ENCODE measurements around the gene CFAP65. TPM values are rescaled to one million over a fixed set of nuclear protein-coding genes. Genes with fewer than 3 reads are reported as not detected.

Gene CFAP65
- total RNA-seq, 1 experiment from 2014 or later = not detected

GRCh38 chr2:219057709-219058540 lies 16.6 kb upstream of the CFAP65 start:
- H3K9me2 ChIP-seq (replicated peaks; ENCODE audit: insufficient read depth, low read length) = no peaks in the 10 kb centered on the region
- H3K4me3 ChIP-seq (ENCODE audit: low read length) = no peak overlapping the region
- DNase-seq = peak; percentile 89
- H2AFZ ChIP-seq (ENCODE audit: low read length) = no peak overlapping the region
- H3K27ac ChIP-seq (ENCODE audit: low read length) = no peak overlapping the region
- no peaks in the 10 kb centered on the region for H3K4me1 ChIP-seq (ENCODE audit: low read length)
- H3K9me3 ChIP-seq (ENCODE audit: low read length) = no peaks in the 10 kb centered on the region
- H4K20me1 ChIP-seq (ENCODE audit: insufficient read depth, low read depth, low read length) = no peaks in the 10 kb centered on the region
- H3K79me2 ChIP-seq (ENCODE audit: low read length) = no peaks in the 10 kb centered on the region
- H3K27me3 ChIP-seq (ENCODE audit: low read length) = no peaks in the 10 kb centered on the region
- no peak overlapping the region for H3K4me2 ChIP-seq (ENCODE audit: low read depth, low read length, poor library complexity, severe bottlenecking)
- no peaks in the 10 kb centered on the region for H3K36me3 ChIP-seq (ENCODE audit: insufficient read depth, low read length)
- H3K9ac ChIP-seq (ENCODE audit: low read length) = no peak overlapping the region

DNA sequence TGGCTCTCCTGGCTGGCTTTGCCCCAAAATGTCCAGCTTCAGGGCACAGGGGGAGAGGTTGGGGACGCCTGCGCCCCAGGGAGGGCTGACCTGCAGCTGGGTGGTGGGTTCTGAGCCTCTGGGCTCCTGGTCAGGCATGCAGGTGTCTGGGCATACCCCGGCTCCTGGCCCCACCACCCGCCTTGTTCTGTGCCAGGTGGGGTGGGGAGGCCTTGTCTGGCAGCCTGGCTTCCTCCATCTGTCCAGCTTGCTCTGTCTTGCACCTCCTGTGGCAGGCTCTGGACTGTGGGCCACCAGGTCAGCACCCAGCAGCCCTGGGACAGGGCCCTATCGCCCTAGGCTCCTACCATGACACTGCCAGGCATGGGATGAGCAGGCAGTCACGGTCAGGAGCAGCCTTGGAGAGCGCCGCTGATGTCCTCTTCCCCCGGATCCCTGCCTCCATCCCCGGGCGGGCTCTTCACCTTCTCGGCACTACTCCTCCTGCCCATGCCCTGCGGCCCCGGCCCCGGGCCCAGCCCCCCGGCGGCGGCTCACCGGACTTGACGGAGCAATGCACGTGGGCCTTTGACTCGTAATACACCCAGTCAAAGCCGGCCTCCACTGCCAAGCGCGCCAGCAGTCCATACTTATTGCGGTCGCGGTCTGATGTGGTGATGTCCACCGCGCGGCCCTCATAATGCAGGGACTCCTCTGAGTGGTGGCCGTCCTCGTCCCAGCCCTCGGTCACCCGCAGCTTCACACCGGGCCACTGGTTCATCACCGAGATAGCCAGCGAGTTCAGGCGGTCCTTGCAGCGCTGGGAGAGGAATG lies 15.8 kb upstream of the CFAP65 start:
- Histone ChIP-seq H2AFZ (ENCODE audit: low read length) (no peak overlapping the region), H3K9me2 (replicated peaks; ENCODE audit: insufficient read depth, low read length) (no peaks in the 10 kb centered on the region), H3K4me1 (ENCODE audit: low read length) (no peaks in the 10 kb centered on the region), H3K4me3 (ENCODE audit: low read length) (no peak overlapping the region), H3K79me2 (ENCODE audit: low read length) (no peaks in the 10 kb centered on the region), H4K20me1 (ENCODE audit: insufficient read depth, low read depth, low read length) (no peaks in the 10 kb centered on the region), H3K27ac (ENCODE audit: low read length) (no peak overlapping the region), H3K9ac (ENCODE audit: low read length) (no peak overlapping the region), H3K9me3 (ENCODE audit: low read length) (no peaks in the 10 kb centered on the region), H3K4me2 (ENCODE audit: low read depth, low read length, poor library complexity, severe bottlenecking) (no peak overlapping the region), H3K36me3 (ENCODE audit: insufficient read depth, low read length) (no peaks in the 10 kb centered on the region), H3K27me3 (ENCODE audit: low read length) (no peaks in the 10 kb centered on the region)
- DNase-seq = no peak

DNA sequence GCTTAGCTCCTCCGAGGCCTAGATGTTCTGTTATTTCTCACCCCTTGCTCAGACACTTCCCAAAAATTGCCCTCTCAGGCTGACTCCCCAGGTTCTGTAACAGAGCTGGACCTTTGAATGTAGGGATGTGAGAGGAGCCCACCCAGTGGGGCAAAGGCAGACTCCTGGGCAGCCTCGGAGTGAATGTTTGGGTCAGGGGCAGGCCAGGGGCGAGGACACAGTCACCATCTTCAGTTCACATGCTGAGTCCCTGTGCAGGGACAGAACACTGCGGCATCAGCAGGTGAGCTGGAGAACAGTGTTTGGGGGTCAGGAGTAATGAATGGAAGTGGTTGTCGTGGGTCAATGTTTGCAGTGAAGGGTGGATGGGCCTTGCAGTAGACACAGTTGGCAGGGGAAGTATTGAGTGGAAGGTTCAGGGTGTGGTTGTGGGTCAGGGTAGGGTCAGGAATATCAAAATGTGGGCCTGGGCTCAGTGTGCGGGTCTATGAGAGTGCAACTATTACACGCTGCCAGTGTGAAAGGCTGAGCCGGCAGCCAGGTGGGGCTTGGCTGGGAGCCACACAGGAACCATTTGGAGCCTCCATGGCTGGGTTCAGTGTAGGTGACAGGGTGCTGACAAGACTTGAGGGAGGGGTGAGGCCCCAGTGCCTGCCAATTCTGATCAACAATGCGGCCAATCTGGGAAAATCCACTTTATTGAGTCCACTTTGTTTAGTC lies 15.0 kb upstream of the CFAP65 start:
- H3K9me2 ChIP-seq (replicated peaks; ENCODE audit: insufficient read depth, low read length) = no peaks in the 10 kb centered on the region
- no peak overlapping the region for H2AFZ ChIP-seq (ENCODE audit: low read length)
- H3K9me3 ChIP-seq (ENCODE audit: low read length) = no peaks in the 10 kb centered on the region
- no peaks in the 10 kb centered on the region for H3K27me3 ChIP-seq (ENCODE audit: low read length)
- H3K79me2 ChIP-seq (ENCODE audit: low read length) = no peaks in the 10 kb centered on the region
- no peak overlapping the region for H3K27ac ChIP-seq (ENCODE audit: low read length)
- no peak for DNase-seq
- H3K4me1 ChIP-seq (ENCODE audit: low read length) = no peaks in the 10 kb centered on the region
- no peaks in the 10 kb centered on the region for H4K20me1 ChIP-seq (ENCODE audit: insufficient read depth, low read depth, low read length)
- H3K4me3 ChIP-seq (ENCODE audit: low read length) = no peak overlapping the region
- H3K36me3 ChIP-seq (ENCODE audit: insufficient read depth, low read length) = no peaks in the 10 kb centered on the region
- no peak overlapping the region for H3K9ac ChIP-seq (ENCODE audit: low read length)
- H3K4me2 ChIP-seq (ENCODE audit: low read depth, low read length, poor library complexity, severe bottlenecking) = no peak overlapping the region

DNA sequence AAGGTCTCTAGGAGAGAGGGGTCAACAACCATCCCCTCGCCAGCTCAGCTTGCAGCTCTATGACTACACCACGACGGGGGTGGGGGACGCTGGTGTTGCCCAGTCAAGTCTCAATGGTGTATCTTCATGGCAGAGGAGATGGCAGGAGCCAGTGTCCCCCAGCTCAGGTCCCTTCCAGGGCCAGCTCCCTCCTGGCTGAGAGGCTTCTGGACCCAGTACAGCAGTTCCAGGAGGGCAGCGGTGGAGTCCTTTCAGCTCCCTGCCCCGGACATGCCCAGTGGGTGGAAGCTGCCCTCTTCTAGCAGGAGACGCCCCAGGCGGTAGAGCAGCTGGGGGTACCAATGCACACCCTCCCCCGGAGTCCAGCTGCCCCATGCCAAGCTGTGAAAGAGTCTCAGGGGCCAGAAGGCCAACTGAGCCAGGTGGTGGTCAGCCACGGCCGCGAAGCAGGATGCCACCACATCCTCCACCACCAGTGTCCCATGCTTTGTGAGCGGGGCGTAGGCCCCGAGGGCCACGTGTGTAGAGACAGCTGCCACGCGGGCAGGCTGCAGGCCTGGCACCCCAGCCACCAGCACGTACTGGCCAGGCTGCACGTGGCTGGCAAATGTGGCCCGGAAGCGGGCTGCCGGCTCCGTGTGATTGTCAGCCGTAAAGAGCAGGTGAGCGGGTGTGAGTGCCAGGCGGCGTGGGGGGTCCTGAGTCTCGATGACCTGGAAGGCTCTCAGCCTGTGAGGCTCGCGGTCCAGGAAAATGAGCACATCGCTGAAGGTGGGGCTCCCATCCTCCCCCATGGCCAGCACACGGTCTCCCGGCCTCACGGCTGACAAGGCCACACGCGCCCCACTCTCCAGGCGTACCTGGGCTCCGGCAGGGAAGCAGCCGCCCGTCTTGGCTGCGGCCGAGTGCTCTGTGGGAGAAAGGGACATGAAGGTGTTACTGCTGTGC lies 13.9 kb upstream of the CFAP65 start:
- H3K27ac ChIP-seq (ENCODE audit: low read length) = no peak overlapping the region
- no peak overlapping the region for H3K4me2 ChIP-seq (ENCODE audit: low read depth, low read length, poor library complexity, severe bottlenecking)
- no peak overlapping the region for H3K4me3 ChIP-seq (ENCODE audit: low read length)
- H3K9ac ChIP-seq (ENCODE audit: low read length) = no peak overlapping the region
- no peaks in the 10 kb centered on the region for H3K9me3 ChIP-seq (ENCODE audit: low read length)
- no peaks in the 10 kb centered on the region for H3K27me3 ChIP-seq (ENCODE audit: low read length)
- H2AFZ ChIP-seq (ENCODE audit: low read length) = no peak overlapping the region
- DNase-seq = no peak
- no peaks in the 10 kb centered on the region for H3K36me3 ChIP-seq (ENCODE audit: insufficient read depth, low read length)
- H3K9me2 ChIP-seq (replicated peaks; ENCODE audit: insufficient read depth, low read length) = no peaks in the 10 kb centered on the region
- no peaks in the 10 kb centered on the region for H3K4me1 ChIP-seq (ENCODE audit: low read length)
- 0 out of 2 replicates have a peak, but pooled peaks cover 5% of the 10 kb centered on the region for H4K20me1 ChIP-seq (ENCODE audit: insufficient read depth, low read depth, low read length)
- no peaks in the 10 kb centered on the region for H3K79me2 ChIP-seq (ENCODE audit: low read length)

DNA sequence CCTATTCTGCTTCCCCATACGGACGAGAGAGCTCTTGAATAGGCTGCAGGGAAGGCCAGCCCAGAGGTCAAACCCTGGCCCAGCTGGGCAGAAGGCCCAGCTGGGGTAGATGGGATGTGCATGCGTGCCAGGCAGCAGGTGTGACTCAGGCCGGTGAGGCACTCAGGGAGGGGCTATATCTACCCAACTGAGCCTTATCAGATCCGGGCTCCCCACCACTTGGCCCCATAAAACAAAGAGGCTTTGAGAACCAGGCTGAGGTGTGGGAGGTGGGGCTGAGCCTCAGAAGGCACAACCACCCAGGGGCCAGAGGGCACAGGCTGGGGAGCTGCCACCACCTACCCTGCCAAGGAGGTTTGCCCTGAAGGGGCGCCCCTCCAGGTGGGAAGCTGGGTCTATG lies 8.0 kb upstream of the CFAP65 start:
- Histone ChIP-seq H4K20me1 (ENCODE audit: insufficient read depth, low read depth, low read length) (0 out of 2 replicates have a peak, but pooled peaks cover 5% of the 10 kb centered on the region), H3K9me3 (ENCODE audit: low read length) (no peaks in the 10 kb centered on the region), H3K4me3 (ENCODE audit: low read length) (no peak overlapping the region), H3K9me2 (replicated peaks; ENCODE audit: insufficient read depth, low read length) (no peaks in the 10 kb centered on the region), H3K4me1 (ENCODE audit: low read length) (no peaks in the 10 kb centered on the region), H3K9ac (ENCODE audit: low read length) (no peak overlapping the region), H2AFZ (ENCODE audit: low read length) (no peak overlapping the region), H3K27me3 (ENCODE audit: low read length) (no peaks in the 10 kb centered on the region), H3K79me2 (ENCODE audit: low read length) (no peaks in the 10 kb centered on the region), H3K36me3 (ENCODE audit: insufficient read depth, low read length) (no peaks in the 10 kb centered on the region), H3K4me2 (ENCODE audit: low read depth, low read length, poor library complexity, severe bottlenecking) (no peak overlapping the region), H3K27ac (ENCODE audit: low read length) (no peak overlapping the region)
- no peak for DNase-seq

DNA sequence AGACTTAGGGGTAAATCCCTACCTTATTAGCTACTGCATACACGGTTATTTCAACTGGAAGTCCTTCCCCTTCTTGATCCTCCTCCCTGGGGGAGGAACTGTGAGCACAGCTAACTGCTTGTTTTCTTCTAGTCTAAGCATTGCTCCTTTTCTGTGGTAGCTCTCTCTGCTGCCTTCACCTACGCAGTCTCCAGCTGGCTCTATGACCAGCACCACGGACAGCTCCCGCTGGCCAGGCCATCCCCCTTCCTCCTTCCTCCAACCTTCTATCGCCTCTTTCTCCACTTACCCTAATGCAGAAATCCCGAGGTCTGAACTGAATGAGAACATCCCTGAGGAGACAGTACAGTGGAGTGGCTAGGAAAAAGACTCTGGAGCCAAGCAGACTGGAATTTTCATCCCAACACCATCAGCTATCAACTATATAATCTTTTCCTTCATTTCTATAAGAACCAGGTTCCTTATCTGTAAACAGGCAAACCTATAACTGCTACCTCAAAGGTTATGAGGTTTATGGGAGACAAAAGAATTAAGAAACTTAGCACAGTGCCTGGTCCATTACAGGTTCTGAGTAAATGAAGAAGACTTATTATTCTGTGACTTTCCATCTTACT lies 4.7 kb upstream of the CFAP65 start:
- 0 out of 2 replicates have a peak, but pooled peaks cover 3% of the 10 kb centered on the region for H4K20me1 ChIP-seq (ENCODE audit: insufficient read depth, low read depth, low read length)
- H3K36me3 ChIP-seq (ENCODE audit: insufficient read depth, low read length) = no peaks in the 10 kb centered on the region
- no peak overlapping the region for H2AFZ ChIP-seq (ENCODE audit: low read length)
- no peaks in the 10 kb centered on the region for H3K79me2 ChIP-seq (ENCODE audit: low read length)
- H3K9me2 ChIP-seq (replicated peaks; ENCODE audit: insufficient read depth, low read length) = no peaks in the 10 kb centered on the region
- H3K27ac ChIP-seq (ENCODE audit: low read length) = no peak overlapping the region
- no peak overlapping the region for H3K4me2 ChIP-seq (ENCODE audit: low read depth, low read length, poor library complexity, severe bottlenecking)
- H3K4me3 ChIP-seq (ENCODE audit: low read length) = no peak overlapping the region
- no peaks in the 10 kb centered on the region for H3K4me1 ChIP-seq (ENCODE audit: low read length)
- no peaks in the 10 kb centered on the region for H3K9me3 ChIP-seq (ENCODE audit: low read length)
- H3K27me3 ChIP-seq (ENCODE audit: low read length) = no peaks in the 10 kb centered on the region
- H3K9ac ChIP-seq (ENCODE audit: low read length) = no peak overlapping the region
- peak; percentile 69 for DNase-seq

- Histone ChIP-seq H3K4me1 (ENCODE audit: low read length) (no peaks in the 10 kb centered on the region), H3K27ac (ENCODE audit: low read length) (no peak overlapping the region), H3K9me3 (ENCODE audit: low read length) (no peaks in the 10 kb centered on the region), H3K9ac (ENCODE audit: low read length) (no peak overlapping the region), H3K79me2 (ENCODE audit: low read length) (no peaks in the 10 kb centered on the region), H3K4me3 (ENCODE audit: low read length) (no peak overlapping the region), H4K20me1 (ENCODE audit: insufficient read depth, low read depth, low read length) (no peaks in the 10 kb centered on the region), H3K4me2 (ENCODE audit: low read depth, low read length, poor library complexity, severe bottlenecking) (no peak overlapping the region), H3K36me3 (ENCODE audit: insufficient read depth, low read length) (no peaks in the 10 kb centered on the region), H3K27me3 (ENCODE audit: low read length) (no peaks in the 10 kb centered on the region), H3K9me2 (replicated peaks; ENCODE audit: insufficient read depth, low read length) (no peaks in the 10 kb centered on the region), H2AFZ (ENCODE audit: low read length) (no peak overlapping the region)
- no peak for DNase-seq
Observed at GRCh38 chr2:219042750-219043149, 1.4 kb upstream of the CFAP65 start.
